C4-2B (cell line): ENCODE data around the gene OAF.

Experiments used
- CTCF ChIP-seq: fragments of 450-650 bp; conservative IDR thresholded peaks from 2 replicates; pipeline ENCODE4 v1.5.1; 2017; ENCODE audit warnings: mild to moderate bottlenecking
- ZFX ChIP-seq: fragments of 450-650 bp; IDR thresholded peaks from 2 replicates; pipeline ENCODE4 v1.6.1; 2017

GRCh38 chr11:120200677-120201076, 10.2 kb upstream of the OAF start:
- TF ChIP-seq CTCF: no peak
- TF ChIP-seq ZFX: no peak
